Esophagus muscularis mucosa (tissue), 4 donors: ENCODE measurements around the gene STK4. TPM values are rescaled to one million over a fixed set of nuclear protein-coding genes. Genes with fewer than 3 reads are reported as not detected.
A peak's percentile ranks its signal among the peaks of the same experiment; 100 is the strongest.

ENCODE experiments used
- DNase-seq: peaks from one replicate; pipeline ENCODE4 v3.0.0-alpha.2; 2017; ENCODE audit errors: extremely low spot score
- H3K27ac ChIP-seq, 4 donors: fragments of 200-600 bp; sonication (generic); replicated peaks in 1 of 4; 1 replicate in 3 of 4; 2 replicates in 1 of 4; pipeline ENCODE4 v1.5.1; 2016 to 2019; ENCODE audit warnings: mild to moderate bottlenecking in 1 of 4
- H3K27me3 ChIP-seq, 4 donors: fragments of 200-600 bp; sonication (generic); one replicate each; pipeline versions ENCODE4 v1.5.1 to v1.6.0; 2016 to 2019
- H3K36me3 ChIP-seq, 4 donors: fragments of 200-600 bp; sonication (generic); one replicate each; pipeline ENCODE4 v1.5.1; 2016 to 2019
- H3K4me1 ChIP-seq, 4 donors: fragments of 200-600 bp; sonication (generic); one replicate each; pipeline ENCODE4 v1.5.1; 2016 to 2019
- H3K4me3 ChIP-seq, 4 donors: fragments of 200-600 bp; sonication (generic); 1 replicate in 2 of 4; 2 replicates in 2 of 4; pipeline ENCODE4 v1.5.1; 2016 to 2019; ENCODE audit warnings: mild to moderate bottlenecking in 4 of 4, moderate library complexity in 1 of 4
- H3K9me3 ChIP-seq, 4 donors: fragments of 200-600 bp; sonication (generic); 1 replicate in 3 of 4; 2 replicates in 1 of 4; pipeline ENCODE4 v1.5.1; 2016 to 2019
- EP300 ChIP-seq: sonication (generic); formaldehyde crosslinking; IDR thresholded peaks from one replicate; pipeline ENCODE4 v1.6.1; 2017; ENCODE audit warnings: antibody characterized with exemption
- POLR2A ChIP-seq: fragments of 450-650 bp; IDR thresholded peaks from one replicate; pipeline ENCODE4 v1.6.1; 2017; ENCODE audit warnings: antibody characterized with exemption, moderate library complexity, mild to moderate bottlenecking, low read depth
- POLR2AphosphoS5 ChIP-seq, 2 donors: sonication (generic); formaldehyde crosslinking; IDR thresholded peaks; one replicate each; pipeline ENCODE4 v1.6.1; 2017; ENCODE audit warnings: antibody characterized with exemption in 2 of 2
- WGBS: methylation state at CpG from one replicate; pipeline ENCODE4 v1.1.5; 2018; 5-methylcytosine and 5-hydroxymethylcytosine counted together
- intact Hi-C: fragments of 100-400 bp; cut with DNase I; formaldehyde crosslinking; loops from one replicate; pipeline ENCODE4 v1.15.1; 2023
- total RNA-seq, 4 donors: library from RNA; depleted of rRNA; stranded (reverse); fragments of >200 nt; gene quantifications; one replicate each; pipeline versions ENCODE4 v1.1.0 to v1.2.1, GENCODE V29; 2016
- TF ChIP-seq, protein P1 (sequence below), 3 experiments: fragments of 200-600 bp in 2 of 3; fragments of 450-650 bp in 1 of 3; sonication (generic) in 2 of 3; IDR thresholded peaks; one replicate each; pipeline ENCODE4 v1.5.1; 2017 to 2019; ENCODE audit warnings: antibody characterized with exemption in 3 of 3, mild to moderate bottlenecking in 2 of 3, moderate library complexity in 1 of 3

STK4 gene
- total RNA-seq, 4 donors from 2014 or later = 26.0 to 31.6 (median 27.7) TPM

DNA sequence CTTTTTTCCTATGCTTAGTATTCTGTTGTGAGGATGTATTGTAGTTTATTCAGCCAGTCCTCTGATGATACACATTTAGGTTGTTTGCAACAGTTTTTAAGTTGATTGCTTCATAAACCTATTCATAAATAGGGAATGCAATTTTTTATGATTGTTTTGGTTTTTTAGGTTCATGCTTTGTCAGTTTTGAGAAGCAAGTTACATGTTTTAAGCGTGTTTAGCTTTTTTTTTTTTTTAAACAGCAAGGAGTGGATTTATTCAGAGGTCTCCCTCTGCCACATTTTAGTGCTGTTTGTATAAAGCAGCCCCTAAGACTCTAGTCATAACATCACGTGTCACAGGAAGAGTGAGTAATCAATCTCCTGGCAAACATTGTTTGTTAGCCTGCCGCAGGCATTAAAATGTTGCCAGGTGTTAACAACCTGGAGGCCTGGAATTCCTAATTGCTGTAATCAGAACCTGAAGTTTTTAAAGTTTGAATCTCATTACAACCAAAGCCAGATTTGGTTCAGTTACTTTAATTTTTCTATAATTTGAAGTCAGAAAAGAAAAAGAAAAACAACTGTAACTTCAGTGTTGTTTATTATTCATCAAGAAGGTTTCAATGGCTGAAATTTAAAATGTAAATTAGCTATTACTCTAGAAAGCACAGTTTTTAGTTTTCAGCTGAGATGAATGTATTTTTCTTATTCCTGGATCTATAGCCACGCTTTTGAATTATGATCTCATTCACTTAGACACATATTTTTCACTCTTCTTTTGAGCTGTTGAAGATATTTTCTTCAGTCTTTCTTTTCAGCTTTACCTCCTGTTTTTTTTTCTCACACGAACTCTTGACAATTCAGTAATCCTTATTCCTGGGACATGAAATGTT lies 75.4 kb downstream of the STK4 start:
- Histone ChIP-seq H3K4me3 (no peak overlapping the region), H3K27me3 (no peaks in the 10 kb centered on the region), H3K27ac (no peak overlapping the region), H3K4me1 (peaks cover 3 to 42% (median 28%) of the 10 kb centered on the region in 4 donors), H3K9me3 (no peaks in the 10 kb centered on the region), H3K36me3 (no peaks in the 10 kb centered on the region)
- intact Hi-C loops = loop anchor here (5.0 kb wide), 2 partner anchors 56 to 251 kb away; no protein-coding TSS in a partner anchor
- DNase-seq = no peak
- WGBS = 62% methylated on average over 5 of the region's 5 CpGs
- TF ChIP-seq EP300 = no peak
- TF ChIP-seq POLR2A = no peak
- no peak for TF ChIP-seq POLR2AphosphoS5 (IDR thresholded peaks at IDR 0.05)
- TF ChIP-seq, protein P1, sequence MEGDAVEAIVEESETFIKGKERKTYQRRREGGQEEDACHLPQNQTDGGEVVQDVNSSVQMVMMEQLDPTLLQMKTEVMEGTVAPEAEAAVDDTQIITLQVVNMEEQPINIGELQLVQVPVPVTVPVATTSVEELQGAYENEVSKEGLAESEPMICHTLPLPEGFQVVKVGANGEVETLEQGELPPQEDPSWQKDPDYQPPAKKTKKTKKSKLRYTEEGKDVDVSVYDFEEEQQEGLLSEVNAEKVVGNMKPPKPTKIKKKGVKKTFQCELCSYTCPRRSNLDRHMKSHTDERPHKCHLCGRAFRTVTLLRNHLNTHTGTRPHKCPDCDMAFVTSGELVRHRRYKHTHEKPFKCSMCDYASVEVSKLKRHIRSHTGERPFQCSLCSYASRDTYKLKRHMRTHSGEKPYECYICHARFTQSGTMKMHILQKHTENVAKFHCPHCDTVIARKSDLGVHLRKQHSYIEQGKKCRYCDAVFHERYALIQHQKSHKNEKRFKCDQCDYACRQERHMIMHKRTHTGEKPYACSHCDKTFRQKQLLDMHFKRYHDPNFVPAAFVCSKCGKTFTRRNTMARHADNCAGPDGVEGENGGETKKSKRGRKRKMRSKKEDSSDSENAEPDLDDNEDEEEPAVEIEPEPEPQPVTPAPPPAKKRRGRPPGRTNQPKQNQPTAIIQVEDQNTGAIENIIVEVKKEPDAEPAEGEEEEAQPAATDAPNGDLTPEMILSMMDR (IDR thresholded peaks at IDR 0.05) = no peak

DNA sequence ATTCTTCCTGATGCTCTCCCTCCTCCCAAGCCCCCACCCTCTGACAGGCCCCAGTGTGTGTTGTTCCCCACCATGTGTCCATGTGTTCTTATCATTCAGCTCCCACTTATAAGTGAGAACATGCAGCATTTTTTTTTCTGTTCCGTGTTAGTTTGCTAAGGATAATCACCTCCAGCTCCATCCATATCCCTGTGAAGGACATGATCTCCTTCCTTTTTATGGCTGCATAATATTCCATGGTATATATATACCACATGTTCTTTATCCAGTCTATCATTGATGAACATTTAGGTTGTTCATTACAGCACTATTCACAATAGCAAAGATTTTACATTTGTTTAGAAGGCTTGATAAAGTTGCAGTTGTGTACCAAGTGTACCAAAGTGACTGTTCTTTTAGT lies 76.7 kb downstream of the STK4 start:
- intact Hi-C loops = loop anchor here (5.0 kb wide), 2 partner anchors 54 to 249 kb away; no protein-coding TSS in a partner anchor
- WGBS = 96% methylated on average over 1 of the region's 1 CpG

DNA sequence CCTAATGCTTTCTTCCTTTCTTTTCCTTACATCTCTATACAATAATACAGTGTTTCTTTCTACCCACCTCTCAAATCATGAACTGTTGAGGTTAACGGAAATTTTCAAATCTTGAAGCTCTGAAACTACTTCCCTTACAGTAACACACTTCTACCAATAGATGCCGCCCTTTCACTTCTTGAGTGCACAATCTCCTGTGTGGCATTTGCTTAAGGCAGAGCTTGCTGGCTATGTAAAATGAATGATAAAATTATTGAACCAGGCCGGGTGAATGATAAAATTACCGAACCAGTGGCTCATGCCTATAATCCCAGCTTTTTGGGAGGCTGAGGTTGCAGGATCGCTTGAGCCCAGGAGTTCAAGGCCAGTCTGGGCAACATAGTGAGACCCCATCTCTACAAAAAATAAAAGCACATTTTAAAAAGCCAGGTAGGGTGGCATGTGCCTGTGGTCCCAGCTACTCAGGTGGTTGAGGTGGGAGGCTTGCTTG lies 77.8 kb downstream of the STK4 start:
- Histone ChIP-seq H3K4me3 (no peak overlapping the region), H3K27me3 (no peaks in the 10 kb centered on the region), H3K36me3 (no peaks in the 10 kb centered on the region), H3K4me1 (peaks cover 0 to 22% (median 10%) of the 10 kb centered on the region in 4 donors), H3K27ac (no peak overlapping the region), H3K9me3 (no peaks in the 10 kb centered on the region)
- TF ChIP-seq POLR2A = no peak
- TF ChIP-seq, protein P1 (IDR thresholded peaks at IDR 0.05) = peak; percentile 79 to 88 (median 85)
- intact Hi-C loops = loop anchor here (5.0 kb wide), 2 partner anchors 53 to 248 kb away; no protein-coding TSS in a partner anchor
- 35% methylated on average over 5 of the region's 5 CpGs for WGBS
- DNase-seq = no peak

More for the DNA sequence above, 76.7 kb downstream of the STK4 start:
- DNase-seq = no peak
- TF ChIP-seq POLR2A (no peak), POLR2AphosphoS5 (IDR thresholded peaks at IDR 0.05) (no peak), EP300 (no peak)
- TF ChIP-seq, protein P1 (IDR thresholded peaks at IDR 0.05) = no peak
- no peaks in the 10 kb centered on the region for H3K36me3 ChIP-seq
- no peaks in the 10 kb centered on the region for H3K27me3 ChIP-seq
- H3K9me3 ChIP-seq = no peaks in the 10 kb centered on the region
- H3K4me3 ChIP-seq = no peak overlapping the region
- no peak overlapping the region for H3K27ac ChIP-seq
- H3K4me1 ChIP-seq = peaks cover 0 to 29% (median 16%) of the 10 kb centered on the region in 4 donors

DNA sequence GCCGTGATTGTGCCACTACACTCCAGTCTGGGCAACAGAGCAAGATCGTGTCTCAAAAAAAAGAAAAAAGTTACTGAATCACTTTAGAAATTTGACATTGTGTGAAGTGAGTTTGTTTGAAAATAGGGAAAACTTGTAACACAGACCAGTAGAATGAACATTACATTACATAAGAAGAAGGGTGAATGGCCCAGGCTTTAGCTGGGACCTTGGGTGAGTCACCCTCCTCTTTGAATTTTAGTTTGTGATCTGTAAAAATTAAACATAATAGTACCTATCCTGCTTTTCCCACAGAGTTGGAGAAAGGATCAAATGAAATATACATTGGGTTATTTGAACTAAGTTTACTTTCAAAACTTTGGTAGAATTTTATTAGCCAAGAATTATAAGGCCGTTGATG lies 78.3 kb downstream of the STK4 start:
- no peak overlapping the region for H3K4me3 ChIP-seq
- no peaks in the 10 kb centered on the region for H3K27me3 ChIP-seq
- peaks cover 0 to 22% (median 13%) of the 10 kb centered on the region in 4 donors for H3K4me1 ChIP-seq
- no peaks in the 10 kb centered on the region for H3K9me3 ChIP-seq
- no peak for DNase-seq
- no peaks in the 10 kb centered on the region for H3K36me3 ChIP-seq
- WGBS = 86% methylated on average over 3 of the region's 3 CpGs
- intact Hi-C loops = loop anchor here (5.0 kb wide), 2 partner anchors 53 to 248 kb away; no protein-coding TSS in a partner anchor
- no peak overlapping the region for H3K27ac ChIP-seq
- TF ChIP-seq, protein P1 (IDR thresholded peaks at IDR 0.05) = no peak
- TF ChIP-seq EP300 = no peak
- TF ChIP-seq POLR2AphosphoS5 (IDR thresholded peaks at IDR 0.05) = no peak
- TF ChIP-seq POLR2A = no peak
